Measurements from ENCODE around the gene ZNF723. TPM values are rescaled to one million over a fixed set of nuclear protein-coding genes. Genes with fewer than 3 reads are reported as not detected.

ZNF723 gene
- total RNA-seq, 1 experiment from 2014 or later: not detected

GRCh38 chr19:22882797-22883196 is 50.7 kb downstream of the ZNF723 start:
- Histone ChIP-seq H3K27ac (ENCODE audit: low read depth, low read length) (no peak overlapping the region), H3K9me3 (ENCODE audit: control insufficient read depth in 1 of 2, insufficient read depth in 1 of 2, low read depth in 1 of 2, low read length in 2 of 2) (peaks cover 5 to 31% of the 10 kb centered on the region in 2 experiments; a peak in 2 of 4 replicates)

More at GRCh38 chr19:22882797-22883196, 50.7 kb downstream of the ZNF723 start:
- ATAC-seq (no peak), DNase-seq (ENCODE audit: low read depth, low spot score) (peak; percentile 3)
- no peak overlapping the region for H3K4me3 ChIP-seq (replicated peaks in 1 of 2; ENCODE audit: low read depth in 1 of 2, low read length in 2 of 2)
- no peaks in the 10 kb centered on the region for H4K20me1 ChIP-seq (ENCODE audit: insufficient read depth)
- H3K79me2 ChIP-seq (ENCODE audit: insufficient read depth, low read length): no peaks in the 10 kb centered on the region
- no peak overlapping the region for H3K9ac ChIP-seq (ENCODE audit: low read length)
- H3K4me1 ChIP-seq (ENCODE audit: control insufficient read depth in 1 of 2, insufficient read depth in 2 of 2, low read length in 2 of 2): no peaks in the 10 kb centered on the region
- no peaks in the 10 kb centered on the region for H3K9me2 ChIP-seq (ENCODE audit: insufficient read depth)
- BruUV-seq (replicated peaks): no TSS peak
- CTCF ChIA-PET: no interaction called here
- H2AFZ ChIP-seq (ENCODE audit: low read depth, low read length, poor library complexity, severe bottlenecking): no peak overlapping the region
- H3K27me3 ChIP-seq (ENCODE audit: insufficient read depth, low read length): no peaks in the 10 kb centered on the region
- no peak overlapping the region for H3K4me2 ChIP-seq (ENCODE audit: low read length)
- H3K36me3 ChIP-seq (ENCODE audit: control insufficient read depth in 1 of 2, insufficient read depth in 2 of 2, low read length in 2 of 2): no peaks in the 10 kb centered on the region
- no peak for TF ChIP-seq JUND (IDR thresholded peaks at IDR 0.05)
- peak in 1 of 3 experiments; percentile 40; a peak in 2 of 6 replicates for TF ChIP-seq CTCF (IDR thresholded peaks at IDR 0.05 in 2 of 3, conservative IDR thresholded peaks at IDR 0.05 in 1 of 3; ENCODE audit: borderline replicate concordance in 1 of 3, insufficient read depth in 1 of 3, low read depth in 2 of 3, low read length in 2 of 3)
- TF ChIP-seq CBX3 (IDR thresholded peaks at IDR 0.05; ENCODE audit: low read depth): no peak
- TF ChIP-seq SIN3A (IDR thresholded peaks at IDR 0.05; ENCODE audit: low read depth): no peak
- no peak for TF ChIP-seq POLR2A (IDR thresholded peaks at IDR 0.05; ENCODE audit: borderline replicate concordance, extremely low read depth, insufficient read depth, insufficient read length)
- peak; percentile 33; the same call in 1 of the 2 replicates for TF ChIP-seq RAD21 (IDR thresholded peaks at IDR 0.05; ENCODE audit: low read depth)
- no peak for TF ChIP-seq POLR2AphosphoS5 (IDR thresholded peaks at IDR 0.05; ENCODE audit: low read depth, low read length)
- TF ChIP-seq ZNF274 (IDR thresholded peaks at IDR 0.05; ENCODE audit: low read depth, low read length): no peak
- TF ChIP-seq EGR1 (IDR thresholded peaks at IDR 0.05; ENCODE audit: low read depth): no peak
- RAD21 ChIA-PET (ENCODE audit: low non-redundant PET in 1 of 2, low total read pairs in 2 of 2, uncharacterized antibody in 2 of 2, unreplicated experiment in 2 of 2): no interaction called here
- POLR2A ChIA-PET: no interaction called here
- intact Hi-C loops (cut with micrococcal nuclease): no loop called here

Measured in HCT116 (cell line).